PC-3 (cell line): Measurements from ENCODE around the gene SRP14. TPM values are rescaled to one million over a fixed set of nuclear protein-coding genes. Genes with fewer than 3 reads are reported as not detected.

ENCODE experiments used
- ATAC-seq: fragments of 200-7000 bp; cut with Tn5 transposase; 2 replicates; pipeline ENCODE4 v1.9.1; 2020; ENCODE audit warnings: mild to moderate bottlenecking, moderate library complexity
- BruUV-seq: library from RNA; stranded (reverse); fragments of 400-500 nt; replicated peaks from 2 replicates; lab custom pipeline; 2021; lab: Mats Ljungman, UMichigan
- CTCF ChIA-PET: fragments of 300-600 bp; sonication (Branson Sonifier 250); formaldehyde crosslinking; loops from one replicate; lab custom pipeline; 2022; ENCODE audit warnings: antibody characterized with exemption; lab: Charles Lee
- POLR2A ChIA-PET: fragments of 300-600 bp; sonication (Branson Sonifier 250); formaldehyde crosslinking; loops from one replicate; lab custom pipeline; 2022; ENCODE audit warnings: antibody characterized with exemption; ENCODE audit not compliant: unreplicated experiment; lab: Charles Lee
- DNase-seq: peaks from one replicate; pipeline ENCODE4 v3.0.0-alpha.2; 2015
- H2AFZ ChIP-seq: fragments of 300-600 bp; sonication (generic); 2 replicates; pipeline ENCODE4 v1.6.0; 2016; ENCODE audit warnings: antibody characterized with exemption, low read length
- H3F3A ChIP-seq: fragments of 300-600 bp; sonication (generic); one replicate; pipeline ENCODE4 v1.6.0; 2017; ENCODE audit warnings: antibody characterized with exemption, low read length, control low read depth, mild to moderate bottlenecking; ENCODE audit not compliant: unreplicated experiment
- H3K27ac ChIP-seq: fragments of 300-600 bp; sonication (generic); 2 replicates; pipeline ENCODE4 v1.5.1; 2016; ENCODE audit warnings: mild to moderate bottlenecking, low read length
- H3K27me3 ChIP-seq: fragments of 300-600 bp; sonication (generic); 2 replicates; pipeline ENCODE4 v1.6.1; 2016; ENCODE audit warnings: low read length, mixed read lengths
- H3K36me3 ChIP-seq: fragments of 300-600 bp; sonication (generic); 2 replicates; pipeline ENCODE4 v1.6.1; 2016; ENCODE audit warnings: low read depth, mixed run types, low read length, mixed read lengths
- H3K4me1 ChIP-seq: fragments of 300-600 bp; sonication (generic); 2 replicates; pipeline ENCODE4 v1.5.1; 2016; ENCODE audit warnings: low read length; ENCODE audit not compliant: insufficient read depth
- H3K4me2 ChIP-seq: fragments of 300-600 bp; sonication (generic); 2 replicates; pipeline ENCODE4 v1.6.0; 2016; ENCODE audit warnings: low read length
- H3K4me3 ChIP-seq: fragments of 300-600 bp; sonication (generic); 2 replicates; pipeline ENCODE4 v1.5.1; 2016; ENCODE audit warnings: mild to moderate bottlenecking, low read length, mixed read lengths
- H3K79me2 ChIP-seq: fragments of 300-600 bp; sonication (generic); 2 replicates; pipeline ENCODE4 v1.6.1; 2017; ENCODE audit warnings: low read length, mixed read lengths
- H3K9ac ChIP-seq: fragments of 300-600 bp; sonication (generic); 2 replicates; pipeline ENCODE4 v1.6.0; 2016; ENCODE audit warnings: mild to moderate bottlenecking, low read length
- H3K9me2 ChIP-seq: fragments of 300-600 bp; sonication (generic); replicated peaks from 2 replicates; pipeline ENCODE4 v1.6.1; 2016; ENCODE audit warnings: mixed run types, low read length, mixed read lengths
- H3K9me3 ChIP-seq: fragments of 300-600 bp; sonication (generic); 2 replicates; pipeline ENCODE4 v1.6.1; 2016; ENCODE audit warnings: low read length, mixed read lengths
- H4K20me1 ChIP-seq: fragments of 300-600 bp; sonication (generic); 2 replicates; pipeline ENCODE4 v1.6.1; 2016; ENCODE audit warnings: low read length, mixed read lengths
- CTCF ChIP-seq: fragments of 300-600 bp; sonication (generic); conservative IDR thresholded peaks from 2 replicates; pipeline ENCODE4 v1.5.1; 2017; ENCODE audit warnings: antibody characterized with exemption, low read depth, mild to moderate bottlenecking, low read length
- EZH2 ChIP-seq: fragments of 300-600 bp; sonication (generic); IDR thresholded peaks from one replicate; pipeline ENCODE4 v1.6.1; 2017; ENCODE audit warnings: antibody characterized with exemption, mild to moderate bottlenecking, low read length; ENCODE audit not compliant: unreplicated experiment
- EZH2phosphoT487 ChIP-seq: fragments of 300-600 bp; sonication (generic); IDR thresholded peaks from 2 replicates; pipeline ENCODE4 v1.6.1; 2018; ENCODE audit warnings: mild to moderate bottlenecking, antibody characterized with exemption, low read length, borderline replicate concordance
- intact Hi-C: fragments of 100-400 bp; cut with micrococcal nuclease; formaldehyde crosslinking; loops from 2 replicates; pipeline ENCODE4 v1.9.0; 2023
- total RNA-seq: library from RNA; depleted of rRNA; stranded (reverse); fragments of >200 nt; gene quantifications from 2 replicates; pipeline ENCODE4 v1.2.3, GENCODE V29; 2014

SRP14 gene
- total RNA-seq, 1 experiment from 2014 or later, result 362 TPM

- Histone ChIP-seq H4K20me1 (no peaks in the 10 kb centered on the region), H3K9me3 (no peaks in the 10 kb centered on the region), H3K4me1 (no peaks in the 10 kb centered on the region), H3K36me3 (peaks cover 72% of the 10 kb centered on the region), H3K79me2 (no peaks in the 10 kb centered on the region), H3K27ac (no peak overlapping the region), H2AFZ (no peak overlapping the region), H3F3A (no peaks in the 10 kb centered on the region), H3K9ac (no peak overlapping the region), H3K27me3 (no peaks in the 10 kb centered on the region), H3K4me3 (no peak overlapping the region), H3K9me2 (no peaks in the 10 kb centered on the region), H3K4me2 (no peak overlapping the region)
- intact Hi-C loops, result loop anchor here (10.0 kb wide), 1 partner anchor 246 kb away; the partner anchor contains the start of gene FSIP1
- DNase-seq (no peak), ATAC-seq (no peak)
- POLR2A ChIA-PET, result no interaction called here
- no TSS peak for BruUV-seq
- CTCF ChIA-PET, result interaction anchor here (0.6 kb wide), 1 partner anchor 13 kb away, joined by 4 read pairs; no protein-coding TSS in a partner anchor
- TF ChIP-seq EZH2 (no peak), CTCF (no peak), EZH2phosphoT487 (no peak)
Measured at GRCh38 chr15:40031300-40031699, 7.7 kb downstream of the SRP14 start.

DNA sequence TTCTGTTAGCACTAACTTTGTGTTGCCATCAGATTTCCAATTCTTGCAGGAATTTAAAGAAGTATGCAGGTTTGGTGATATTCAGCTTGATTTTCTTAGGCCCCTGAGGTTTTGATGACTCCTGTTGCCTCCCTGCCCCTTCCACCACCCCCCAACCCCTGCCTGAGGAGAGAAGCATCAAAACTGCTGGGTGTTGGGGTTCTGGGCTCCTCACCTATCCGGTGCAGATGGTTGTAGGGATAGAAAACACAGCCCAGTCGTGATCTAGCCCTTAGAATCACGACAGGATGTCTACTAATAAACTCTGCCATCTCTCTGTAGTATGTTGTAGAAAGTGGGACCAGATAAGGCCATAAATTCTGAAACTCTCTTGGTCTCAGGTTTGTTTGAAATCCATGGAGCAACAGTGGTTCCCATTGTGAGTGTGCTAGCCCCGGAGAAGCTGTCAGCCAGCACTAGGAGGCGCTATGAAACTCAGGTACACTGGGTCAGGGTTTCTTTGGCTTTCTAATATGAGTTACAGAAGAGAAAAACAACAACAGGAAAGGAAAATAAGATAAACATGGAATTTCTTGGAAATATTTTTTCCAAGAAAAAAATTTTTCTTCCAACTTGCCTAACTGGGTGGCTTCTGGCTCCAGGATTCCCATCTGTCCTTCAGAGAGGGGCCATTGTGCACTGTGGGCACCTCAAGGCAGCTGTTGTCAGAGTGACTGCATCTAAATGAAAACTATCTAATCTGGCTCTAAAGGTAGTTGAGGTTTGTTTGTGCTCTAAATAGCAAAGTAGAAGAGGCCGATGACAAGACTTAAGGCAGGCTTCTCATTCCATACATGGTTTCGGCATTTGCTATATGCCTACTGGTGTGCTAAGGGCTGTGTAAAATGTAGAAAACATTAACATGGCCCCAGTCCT is 8.7 kb downstream of the SRP14 start:
- no TSS peak for BruUV-seq
- ATAC-seq (peak; percentile 53; the same call in 1 of the 2 replicates), DNase-seq (peak; percentile 49)
- no peaks in the 10 kb centered on the region for H3K27me3 ChIP-seq
- TF ChIP-seq EZH2phosphoT487 (no peak), CTCF (peak; percentile 91)
- CTCF ChIA-PET, result interaction anchor here (0.6 kb wide), 1 partner anchor 77 kb away, joined by 3 read pairs; no protein-coding TSS in a partner anchor
- intact Hi-C loops, result loop anchor here (10.0 kb wide), 1 partner anchor 245 kb away; the partner anchor contains the start of gene FSIP1
- no peaks in the 10 kb centered on the region for H3K4me1 ChIP-seq
- H3K9me3 ChIP-seq, result no peaks in the 10 kb centered on the region
- H3K4me2 ChIP-seq, result no peak overlapping the region
- no peak overlapping the region for H2AFZ ChIP-seq
- POLR2A ChIA-PET, result no interaction called here
- H3K9ac ChIP-seq, result no peak overlapping the region
- H3K4me3 ChIP-seq, result no peak overlapping the region
- no peak overlapping the region for H3K27ac ChIP-seq
- no peaks in the 10 kb centered on the region for H3F3A ChIP-seq
- H3K9me2 ChIP-seq, result no peaks in the 10 kb centered on the region
- H3K79me2 ChIP-seq, result no peaks in the 10 kb centered on the region
- no peaks in the 10 kb centered on the region for H4K20me1 ChIP-seq
- H3K36me3 ChIP-seq, result peaks cover 69% of the 10 kb centered on the region

- H3K27ac ChIP-seq, result no peak overlapping the region
- no peaks in the 10 kb centered on the region for H3K27me3 ChIP-seq
- H3K9me2 ChIP-seq, result no peaks in the 10 kb centered on the region
- H3F3A ChIP-seq, result no peaks in the 10 kb centered on the region
- CTCF ChIA-PET, result no interaction called here
- no peak overlapping the region for H3K4me3 ChIP-seq
- no peak overlapping the region for H3K9ac ChIP-seq
- intact Hi-C loops, result no loop called here
- H3K9me3 ChIP-seq, result no peaks in the 10 kb centered on the region
- no peaks in the 10 kb centered on the region for H3K79me2 ChIP-seq
- H2AFZ ChIP-seq, result no peak overlapping the region
- POLR2A ChIA-PET, result no interaction called here
- no peaks in the 10 kb centered on the region for H3K4me1 ChIP-seq
- TF ChIP-seq EZH2phosphoT487 (no peak), EZH2 (no peak), CTCF (no peak)
- H4K20me1 ChIP-seq, result no peaks in the 10 kb centered on the region
- H3K36me3 ChIP-seq, result peaks cover 61% of the 10 kb centered on the region
- H3K4me2 ChIP-seq, result no peak overlapping the region
- DNase-seq, result no peak
- BruUV-seq, result no TSS peak
- no peak for ATAC-seq
Measured at GRCh38 chr15:40028853-40029252, 10.1 kb downstream of the SRP14 start.
